GM12878 (cell line): Measurements from ENCODE around the gene RPL37A. TPM values are rescaled to one million over a fixed set of nuclear protein-coding genes. Genes with fewer than 3 reads are reported as not detected.

ENCODE experiments used
- BACH1 ChIP-seq: fragments of 450-650 bp; IDR thresholded peaks from 2 replicates; pipeline ENCODE4 v1.6.1; 2017; ENCODE audit warnings: mild to moderate bottlenecking, borderline replicate concordance
- BCL11A ChIP-seq: IDR thresholded peaks from 2 replicates; pipeline ENCODE4 v1.6.1; 2011; ENCODE audit warnings: low read depth, low read length
- BRCA1 ChIP-seq: IDR thresholded peaks from 2 replicates; pipeline ENCODE4 v1.6.1; 2011; ENCODE audit warnings: low read depth, low read length, improper control_type of control experiment
- CBX3 ChIP-seq: fragments of 200-600 bp; sonication (generic); IDR thresholded peaks from 2 replicates; pipeline ENCODE4 v1.6.1; 2016; ENCODE audit warnings: low read depth, borderline replicate concordance
- CEBPZ ChIP-seq: fragments of 150-350 bp; IDR thresholded peaks from 2 replicates; pipeline ENCODE4 v1.6.1; 2016; ENCODE audit warnings: low read depth, low read length
- IKZF1 ChIP-seq: fragments of 450-650 bp; conservative IDR thresholded peaks from 2 replicates; pipeline ENCODE4 v1.6.1; 2017; ENCODE audit warnings: antibody characterized with exemption, mild to moderate bottlenecking
- JUNB ChIP-seq: IDR thresholded peaks from 2 replicates; pipeline ENCODE4 v1.6.1; 2016; ENCODE audit warnings: antibody characterized with exemption, mild to moderate bottlenecking
- JUND ChIP-seq: IDR thresholded peaks from 2 replicates; pipeline ENCODE4 v1.6.1; 2012; ENCODE audit warnings: low read depth, mild to moderate bottlenecking, low read length, improper control_type of control experiment, moderate library complexity
- MLLT1 ChIP-seq: fragments of 450-650 bp; IDR thresholded peaks from 2 replicates; pipeline ENCODE4 v1.6.1; 2016; ENCODE audit warnings: mild to moderate bottlenecking
- PML ChIP-seq: IDR thresholded peaks from 2 replicates; pipeline ENCODE4 v1.6.1; 2012; ENCODE audit warnings: low read length, inconsistent platforms
- RAD21 ChIP-seq: IDR thresholded peaks from 2 replicates; pipeline ENCODE4 v1.6.1; 2011; ENCODE audit warnings: mild to moderate bottlenecking, low read depth, low read length, moderate library complexity; ENCODE audit not compliant: insufficient read depth
- SMARCA5 ChIP-seq: fragments of 450-650 bp; IDR thresholded peaks from 2 replicates; pipeline ENCODE4 v1.6.1; 2017; ENCODE audit warnings: mild to moderate bottlenecking
- ZNF207 ChIP-seq: fragments of 450-650 bp; IDR thresholded peaks from 2 replicates; pipeline ENCODE4 v1.6.1; 2014; ENCODE audit warnings: antibody characterized with exemption, mild to moderate bottlenecking, borderline replicate concordance
- ZNF592 ChIP-seq: fragments of 450-650 bp; IDR thresholded peaks from 2 replicates; pipeline ENCODE4 v1.6.1; 2017; ENCODE audit warnings: mild to moderate bottlenecking, moderate library complexity
- ZNF687 ChIP-seq: fragments of 450-650 bp; IDR thresholded peaks from 2 replicates; pipeline ENCODE4 v1.6.1; 2017; ENCODE audit warnings: mild to moderate bottlenecking, moderate library complexity
- polyA plus RNA-seq, 11 experiments: library from polyadenylated mRNA; depleted of rRNA in 4 of 11; unstranded in 6 of 11; stranded (reverse) in 5 of 11; fragments of >200 nt; fragmentation: Nextera tagmentation in 4 of 11; fragmentation: Illumina TruSeq in 1 of 11; extraction: Ambion mirVana in 4 of 11; extraction: Trizol in 1 of 11; gene quantifications; 1 replicate in 1 of 11; 2 replicates in 10 of 11; pipeline versions ENCODE4 v1.2.1 to v1.2.3, GENCODE V29; 2011 to 2016; ENCODE audit warnings: inconsistent platforms in 2 of 11, missing spikeins in 2 of 11, low read depth in 1 of 11
- total RNA-seq, 4 experiments: library from RNA; depleted of rRNA in 3 of 4; stranded (reverse); fragments of >200 nt in 3 of 4; fragmentation: Illumina TruSeq in 1 of 4; extraction: Trizol in 1 of 4; gene quantifications; 2 replicates each; pipeline versions ENCODE4 v1.2.1 to v1.2.3, GENCODE V29; 2013 to 2021

The RPL37A gene
- total and polyA plus RNA-seq, 10 of the 15 experiments (the other 5 are each of a cell fraction or from before 2014, with no cell fraction given), result 2,847 to 6,854 (median 5,110) TPM

GRCh38 chr2:216491793-216492596 lies 6.6 kb upstream of the RPL37A start (continued):
- no peak for TF ChIP-seq CEBPZ
- TF ChIP-seq ZNF592, result no peak
- peak; percentile 68; the same call in 1 of the 2 replicates for TF ChIP-seq ZNF687
- TF ChIP-seq MLLT1, result no peak
- no peak for TF ChIP-seq BCL11A
- TF ChIP-seq ZNF207, result no peak
- no peak for TF ChIP-seq JUNB
- TF ChIP-seq CBX3, result no peak
- TF ChIP-seq SMARCA5, result no peak
- TF ChIP-seq JUND, result no peak
- TF ChIP-seq BRCA1, result no peak
- TF ChIP-seq PML, result peak; percentile 43; the same call in 1 of the 2 replicates
- no peak for TF ChIP-seq BACH1
- peak; percentile 41; the same call in 1 of the 2 replicates for TF ChIP-seq IKZF1
- TF ChIP-seq RAD21, result no peak
